Kidney glomerular epithelial cell (primary cell): Measurements from ENCODE around the gene HK1.

Experiments used
- DNase-seq: peaks from one replicate; lab custom pipeline; 2025; lab: John Stamatoyannopoulos, UW

The HK1 gene

GRCh38 chr10:69451209-69451783, 173.0 kb downstream of the HK1 start, which contains the start of gene TSPAN15:
Gene TSPAN15 (plus strand): TSS chr10:69451465. CDS start chr10:69451595, 130 bp downstream.
- DNase-seq, result peak; percentile 69
